Bronchial epithelial cell (primary cell): Measurements from ENCODE around the gene KAT8. TPM values are rescaled to one million over a fixed set of nuclear protein-coding genes. Genes with fewer than 3 reads are reported as not detected.
A peak's percentile ranks its signal among the peaks of the same experiment; 100 is the strongest.

ENCODE experiments used
- DNase-seq: peaks from one replicate; pipeline ENCODE4 v3.0.0-alpha.2; 2010; ENCODE audit warnings: low read depth
- FAIRE-seq: peaks from 2 replicates; lab custom pipeline; 2011; peaks lifted over from hg19 to GRCh38; lab: Jason Lieb, UNC
- H3K27me3 ChIP-seq: 2 replicates; pipeline ENCODE4 v1.5.1; 2011; ENCODE audit warnings: low read length; ENCODE audit not compliant: control insufficient read depth, insufficient read depth
- H3K36me3 ChIP-seq: 2 replicates; pipeline ENCODE4 v1.5.1; 2011; ENCODE audit warnings: low read length; ENCODE audit not compliant: control insufficient read depth, insufficient read depth
- H3K4me3 ChIP-seq: 2 replicates; pipeline ENCODE4 v1.5.1; 2011; ENCODE audit warnings: mild to moderate bottlenecking, low read depth, low read length, control low read depth
- CTCF ChIP-seq: IDR thresholded peaks from 2 replicates; pipeline ENCODE4 v1.5.1; 2011; ENCODE audit warnings: mild to moderate bottlenecking, moderate library complexity, low read length, control low read depth, inconsistent platforms; ENCODE audit not compliant: insufficient read depth, severe bottlenecking
- total RNA-seq: library from RNA; depleted of rRNA; stranded (reverse); fragments of >200 nt; gene quantifications from 2 replicates; pipeline ENCODE4 v1.2.1, GENCODE V29; 2014

Gene KAT8
- total RNA-seq, 1 donor from 2014 or later, result 54.5 TPM

- no peak for TF ChIP-seq CTCF
- Histone ChIP-seq H3K27me3 (no peaks in the 10 kb centered on the region), H3K36me3 (peaks cover 16% of the 10 kb centered on the region), H3K4me3 (no peak overlapping the region)
- DNase-seq, result no peak
- FAIRE-seq, result no peak
Measured at GRCh38 chr16:31111881-31112466, 5.5 kb upstream of the KAT8 start.

GRCh38 chr16:31112711-31113110 is 4.8 kb upstream of the KAT8 start:
- no peak for DNase-seq
- Histone ChIP-seq H3K4me3 (no peak overlapping the region), H3K27me3 (no peaks in the 10 kb centered on the region), H3K36me3 (peaks cover 16% of the 10 kb centered on the region)
- no peak for TF ChIP-seq CTCF
- FAIRE-seq, result no peak

GRCh38 chr16:31113121-31114120 is 4.0 kb upstream of the KAT8 start:
- H3K4me3 ChIP-seq, result no peak overlapping the region
- no peak for TF ChIP-seq CTCF
- FAIRE-seq (no peak), DNase-seq (no peak)
- no peaks in the 10 kb centered on the region for H3K27me3 ChIP-seq
- H3K36me3 ChIP-seq, result peaks cover 16% of the 10 kb centered on the region

GRCh38 chr16:31114468-31114867 is 3.0 kb upstream of the KAT8 start:
- Histone ChIP-seq H3K27me3 (no peaks in the 10 kb centered on the region), H3K36me3 (peaks cover 13% of the 10 kb centered on the region), H3K4me3 (no peak overlapping the region)
- no peak for TF ChIP-seq CTCF
- FAIRE-seq (no peak), DNase-seq (no peak)

- Histone ChIP-seq H3K27me3 (no peaks in the 10 kb centered on the region), H3K36me3 (peaks cover 10% of the 10 kb centered on the region), H3K4me3 (peak overlapping the region; percentile 56)
- no peak for TF ChIP-seq CTCF
- FAIRE-seq (peak; percentile 52), DNase-seq (peak; percentile 100)
Measured at GRCh38 chr16:31118223-31119155, 1.0 kb downstream of the KAT8 start.
